HG02981 (cell line): ENCODE results near the gene DPP6.

ENCODE experiments used
- ATAC-seq: cut with Tn5 transposase; IDR thresholded peaks from one replicate; pipeline ENCODE4 v1.9.1; 2021; ENCODE audit warnings: mild to moderate bottlenecking, moderate library complexity; ENCODE audit not compliant: unreplicated experiment

The DPP6 gene

GRCh38 chr7:154783281-154783909 lies 731.2 kb downstream of the DPP6 start:
- no peak for ATAC-seq

- no peak for ATAC-seq
Observed at GRCh38 chr7:154785898-154786297, 733.7 kb downstream of the DPP6 start.

- no peak for ATAC-seq
Observed at GRCh38 chr7:154789404-154789803, 737.2 kb downstream of the DPP6 start.

GRCh38 chr7:154791611-154792010 lies 739.4 kb downstream of the DPP6 start:
- no peak for ATAC-seq

- no peak for ATAC-seq
Observed at GRCh38 chr7:154792436-154793055, 740.3 kb downstream of the DPP6 start.

GRCh38 chr7:154794147-154794780 lies 742.1 kb downstream of the DPP6 start:
- ATAC-seq = no peak

GRCh38 chr7:154795014-154795413 lies 742.8 kb downstream of the DPP6 start:
- no peak for ATAC-seq

- no peak for ATAC-seq
Observed at GRCh38 chr7:154795437-154795836, 743.2 kb downstream of the DPP6 start.

GRCh38 chr7:154804449-154804848 lies 752.3 kb downstream of the DPP6 start:
- ATAC-seq = no peak

GRCh38 chr7:154812027-154812426 lies 759.8 kb downstream of the DPP6 start:
- no peak for ATAC-seq

- no peak for ATAC-seq
Observed at GRCh38 chr7:154817224-154817896, 765.2 kb downstream of the DPP6 start.

- no peak for ATAC-seq
Observed at GRCh38 chr7:154827007-154827406, 774.8 kb downstream of the DPP6 start.

- no peak for ATAC-seq
Observed at GRCh38 chr7:154832557-154833138, 780.5 kb downstream of the DPP6 start.

GRCh38 chr7:154836021-154836448 lies 783.8 kb downstream of the DPP6 start:
- no peak for ATAC-seq

GRCh38 chr7:154837087-154837486 lies 784.9 kb downstream of the DPP6 start:
- no peak for ATAC-seq

GRCh38 chr7:154837622-154838021 lies 785.4 kb downstream of the DPP6 start:
- peak; percentile 97 for ATAC-seq

GRCh38 chr7:154840086-154840485 lies 787.9 kb downstream of the DPP6 start:
- ATAC-seq = no peak

GRCh38 chr7:154841731-154842331 lies 789.6 kb downstream of the DPP6 start:
- ATAC-seq = no peak

GRCh38 chr7:154842591-154842990 lies 790.4 kb downstream of the DPP6 start:
- no peak for ATAC-seq

GRCh38 chr7:154843670-154844237 lies 791.6 kb downstream of the DPP6 start:
- ATAC-seq = no peak

GRCh38 chr7:154844499-154844898 lies 792.3 kb downstream of the DPP6 start:
- no peak for ATAC-seq
